GM12801 (cell line): ENCODE data around the gene MAEA.

Source experiments
- CTCF ChIP-seq: IDR thresholded peaks from one replicate; pipeline ENCODE4 v1.5.1; 2011; ENCODE audit warnings: control low read depth; ENCODE audit not compliant: insufficient read length; ENCODE audit errors: extremely low read depth

Gene MAEA

GRCh38 chr4:1351854-1352566 lies 62.3 kb downstream of the MAEA start:
- TF ChIP-seq CTCF = peak; percentile 84

- TF ChIP-seq CTCF = no peak
These were observed 62.8 kb downstream of the MAEA start for GRCh38 chr4:1352567-1352900.

DNA sequence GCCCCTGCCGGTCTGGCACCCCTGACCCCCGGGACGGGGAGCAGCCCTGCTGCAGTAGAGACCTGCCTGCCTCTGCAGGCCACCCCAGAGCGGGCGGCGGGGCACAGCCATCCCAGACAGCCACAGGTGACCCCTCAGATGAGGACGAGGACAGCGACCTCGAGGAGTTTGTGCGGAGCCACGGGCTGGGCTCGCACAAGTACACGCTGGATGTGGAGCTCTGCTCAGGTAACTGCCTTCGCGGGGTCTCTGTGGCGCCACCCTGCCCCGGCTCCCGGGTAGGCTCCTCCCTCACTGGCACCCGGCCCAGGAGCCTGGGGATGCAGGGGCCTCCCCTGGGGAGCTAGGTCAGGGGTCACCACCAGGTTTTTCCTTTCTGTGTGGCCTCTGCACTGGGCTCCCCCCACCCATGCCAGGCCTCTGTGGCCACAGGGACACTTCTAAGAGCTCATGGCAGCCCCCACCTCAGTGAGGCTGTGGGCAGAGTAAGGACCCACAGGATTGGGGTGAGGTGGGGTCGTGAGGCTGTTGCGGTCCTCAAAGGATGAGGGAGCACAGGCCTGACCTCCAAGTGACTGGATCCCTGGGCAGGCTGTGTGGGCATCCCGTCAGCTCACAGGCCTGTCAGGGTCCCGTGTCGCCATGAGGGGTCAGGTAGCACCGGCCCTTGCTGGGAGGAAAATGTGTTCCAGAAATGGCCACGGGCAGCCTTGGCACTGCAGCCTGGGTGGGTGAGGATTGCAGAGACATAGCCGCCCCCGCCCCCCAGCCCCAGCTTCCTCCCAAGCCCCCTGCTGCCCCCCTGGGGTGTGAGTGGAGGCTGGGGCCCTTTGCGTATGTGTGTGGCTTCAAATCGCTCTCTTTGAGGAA lies 63.7 kb downstream of the MAEA start:
- TF ChIP-seq CTCF = no peak

DNA sequence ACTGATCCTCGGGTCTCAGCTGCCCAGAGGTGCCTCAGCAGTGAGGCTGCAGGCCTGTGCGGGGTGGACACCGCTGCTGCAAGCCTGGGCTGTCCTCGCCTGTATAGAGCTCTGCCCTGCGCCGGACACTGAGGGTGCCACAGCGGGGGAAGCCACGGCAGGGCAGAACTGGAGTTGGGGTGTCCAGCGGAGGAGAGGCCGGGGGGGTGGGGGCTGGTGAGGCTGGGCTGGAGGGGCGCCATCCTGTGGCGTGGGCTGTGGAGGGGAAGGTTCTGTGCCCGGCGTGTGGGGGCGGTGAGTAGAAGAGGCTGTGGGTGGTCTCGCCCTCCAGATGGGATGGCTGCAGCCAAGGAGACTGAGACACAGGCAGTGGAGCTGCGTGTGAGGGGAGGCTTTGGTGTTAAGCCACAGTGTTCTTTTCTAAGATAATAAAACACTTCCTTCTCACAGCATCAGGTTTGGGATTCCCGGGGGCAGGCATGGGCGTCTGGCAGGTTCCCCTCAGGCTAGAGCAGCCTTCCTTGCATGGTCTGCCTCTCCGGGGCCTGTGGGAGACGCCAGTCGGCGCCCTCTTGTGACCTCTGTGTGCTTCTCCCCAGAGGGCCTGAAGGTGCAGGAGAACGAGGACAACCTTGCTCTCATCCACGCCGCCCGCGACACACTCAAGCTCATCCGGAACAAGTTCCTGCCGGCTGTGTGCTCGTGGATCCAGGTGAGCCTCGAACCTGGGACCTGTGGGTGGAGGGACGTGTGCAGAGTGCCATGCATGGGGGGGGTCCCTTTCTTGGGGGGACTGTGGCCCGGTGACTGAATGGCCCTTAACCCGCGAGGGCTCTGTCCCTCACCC lies 64.7 kb downstream of the MAEA start:
- TF ChIP-seq CTCF = no peak

GRCh38 chr4:1354983-1355275 lies 65.2 kb downstream of the MAEA start:
- TF ChIP-seq CTCF = no peak

DNA sequence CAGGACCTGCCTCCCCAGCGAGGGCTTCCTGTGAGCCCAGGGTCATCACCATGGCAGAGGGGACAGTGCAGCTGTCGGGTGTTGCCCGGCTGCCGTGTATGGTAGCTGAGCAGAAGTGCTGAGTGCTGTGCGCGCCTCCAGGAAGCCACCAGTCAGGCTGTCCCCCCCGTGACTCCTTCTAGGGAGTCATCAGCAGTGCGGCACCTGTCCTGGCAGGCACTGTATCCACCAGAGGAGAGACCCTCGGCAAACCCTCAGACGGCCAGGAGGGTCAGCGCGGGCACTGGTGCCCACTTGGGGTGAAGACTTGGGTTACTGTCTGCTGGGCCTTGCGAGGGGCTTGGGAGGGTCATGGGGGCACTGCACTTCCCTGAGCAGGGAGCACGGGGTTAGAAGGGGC lies 65.7 kb downstream of the MAEA start:
- TF ChIP-seq CTCF = no peak
